Measurements from ENCODE around the gene NCF4. TPM values are rescaled to one million over a fixed set of nuclear protein-coding genes. Genes with fewer than 3 reads are reported as not detected.

NCF4 gene
- total RNA-seq, 1 experiment from 2014 or later, result not detected

DNA sequence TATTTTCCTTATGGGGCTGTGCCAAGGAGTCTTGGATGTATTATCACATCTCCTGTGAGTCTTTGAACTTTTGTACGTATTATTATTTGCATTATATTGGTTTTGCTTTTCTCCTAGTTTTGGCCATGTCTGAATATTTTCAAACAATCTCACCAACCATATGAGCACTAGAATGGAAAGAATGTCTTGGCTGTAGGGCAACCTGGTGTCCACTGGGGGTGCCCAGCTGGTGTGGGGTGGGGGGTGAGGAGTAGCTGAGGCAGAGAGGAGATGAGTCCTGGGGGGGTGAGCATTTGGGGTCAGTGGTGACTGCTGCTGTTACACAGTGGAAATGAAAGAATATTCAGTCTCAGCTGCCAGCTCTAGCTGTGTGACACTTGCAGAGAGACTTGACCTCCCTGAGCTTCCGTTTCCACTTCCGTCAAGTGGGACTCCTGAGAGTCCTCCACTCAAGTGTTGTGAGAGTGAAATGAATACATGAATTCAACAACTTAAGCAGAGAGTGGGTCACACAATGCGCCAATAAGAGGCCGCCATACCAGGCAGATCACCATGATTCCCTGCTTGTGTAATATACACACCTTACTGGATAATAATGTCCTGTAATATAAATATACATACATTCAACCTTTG lies 31.3 kb upstream of the NCF4 start:
- POLR2A ChIA-PET, result no interaction called here
- H3K36me3 ChIP-seq (ENCODE audit: control insufficient read depth, insufficient read depth, low read length), result no peaks in the 10 kb centered on the region
- intact Hi-C loops (cut with micrococcal nuclease; ENCODE audit: unreplicated experiment), result no loop called here
- no peaks in the 10 kb centered on the region for H3K9me3 ChIP-seq (ENCODE audit: control insufficient read depth, insufficient read depth, low read depth, low read length)
- TF ChIP-seq, protein P1, sequence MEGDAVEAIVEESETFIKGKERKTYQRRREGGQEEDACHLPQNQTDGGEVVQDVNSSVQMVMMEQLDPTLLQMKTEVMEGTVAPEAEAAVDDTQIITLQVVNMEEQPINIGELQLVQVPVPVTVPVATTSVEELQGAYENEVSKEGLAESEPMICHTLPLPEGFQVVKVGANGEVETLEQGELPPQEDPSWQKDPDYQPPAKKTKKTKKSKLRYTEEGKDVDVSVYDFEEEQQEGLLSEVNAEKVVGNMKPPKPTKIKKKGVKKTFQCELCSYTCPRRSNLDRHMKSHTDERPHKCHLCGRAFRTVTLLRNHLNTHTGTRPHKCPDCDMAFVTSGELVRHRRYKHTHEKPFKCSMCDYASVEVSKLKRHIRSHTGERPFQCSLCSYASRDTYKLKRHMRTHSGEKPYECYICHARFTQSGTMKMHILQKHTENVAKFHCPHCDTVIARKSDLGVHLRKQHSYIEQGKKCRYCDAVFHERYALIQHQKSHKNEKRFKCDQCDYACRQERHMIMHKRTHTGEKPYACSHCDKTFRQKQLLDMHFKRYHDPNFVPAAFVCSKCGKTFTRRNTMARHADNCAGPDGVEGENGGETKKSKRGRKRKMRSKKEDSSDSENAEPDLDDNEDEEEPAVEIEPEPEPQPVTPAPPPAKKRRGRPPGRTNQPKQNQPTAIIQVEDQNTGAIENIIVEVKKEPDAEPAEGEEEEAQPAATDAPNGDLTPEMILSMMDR (IDR thresholded peaks at IDR 0.05), result no peak
- TF ChIP-seq TCF7L2 (IDR thresholded peaks at IDR 0.05; ENCODE audit: low read depth, low read length), result no peak
- no peak for TF ChIP-seq POLR2AphosphoS5 (IDR thresholded peaks at IDR 0.05; ENCODE audit: low read depth, low read length)
- no peak for TF ChIP-seq SIN3A (IDR thresholded peaks at IDR 0.05; ENCODE audit: borderline replicate concordance, insufficient read depth, low read depth, low read length)
- TF ChIP-seq, protein P2, sequence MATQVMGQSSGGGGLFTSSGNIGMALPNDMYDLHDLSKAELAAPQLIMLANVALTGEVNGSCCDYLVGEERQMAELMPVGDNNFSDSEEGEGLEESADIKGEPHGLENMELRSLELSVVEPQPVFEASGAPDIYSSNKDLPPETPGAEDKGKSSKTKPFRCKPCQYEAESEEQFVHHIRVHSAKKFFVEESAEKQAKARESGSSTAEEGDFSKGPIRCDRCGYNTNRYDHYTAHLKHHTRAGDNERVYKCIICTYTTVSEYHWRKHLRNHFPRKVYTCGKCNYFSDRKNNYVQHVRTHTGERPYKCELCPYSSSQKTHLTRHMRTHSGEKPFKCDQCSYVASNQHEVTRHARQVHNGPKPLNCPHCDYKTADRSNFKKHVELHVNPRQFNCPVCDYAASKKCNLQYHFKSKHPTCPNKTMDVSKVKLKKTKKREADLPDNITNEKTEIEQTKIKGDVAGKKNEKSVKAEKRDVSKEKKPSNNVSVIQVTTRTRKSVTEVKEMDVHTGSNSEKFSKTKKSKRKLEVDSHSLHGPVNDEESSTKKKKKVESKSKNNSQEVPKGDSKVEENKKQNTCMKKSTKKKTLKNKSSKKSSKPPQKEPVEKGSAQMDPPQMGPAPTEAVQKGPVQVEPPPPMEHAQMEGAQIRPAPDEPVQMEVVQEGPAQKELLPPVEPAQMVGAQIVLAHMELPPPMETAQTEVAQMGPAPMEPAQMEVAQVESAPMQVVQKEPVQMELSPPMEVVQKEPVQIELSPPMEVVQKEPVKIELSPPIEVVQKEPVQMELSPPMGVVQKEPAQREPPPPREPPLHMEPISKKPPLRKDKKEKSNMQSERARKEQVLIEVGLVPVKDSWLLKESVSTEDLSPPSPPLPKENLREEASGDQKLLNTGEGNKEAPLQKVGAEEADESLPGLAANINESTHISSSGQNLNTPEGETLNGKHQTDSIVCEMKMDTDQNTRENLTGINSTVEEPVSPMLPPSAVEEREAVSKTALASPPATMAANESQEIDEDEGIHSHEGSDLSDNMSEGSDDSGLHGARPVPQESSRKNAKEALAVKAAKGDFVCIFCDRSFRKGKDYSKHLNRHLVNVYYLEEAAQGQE (IDR thresholded peaks at IDR 0.05; ENCODE audit: insufficient read depth in 1 of 2, low read depth in 2 of 2, low read length in 1 of 2), result no peak
- BruUV-seq (replicated peaks), result no TSS peak
- no peaks in the 10 kb centered on the region for H3K4me1 ChIP-seq (ENCODE audit: control insufficient read depth, insufficient read depth, low read length)
- no peak for DNase-seq (ENCODE audit: low read depth, low spot score)
- no peak overlapping the region for H3K4me3 ChIP-seq (ENCODE audit: low read depth in 2 of 2, low read length in 2 of 2)
- H3K27ac ChIP-seq (ENCODE audit: low read length), result no peak overlapping the region
- in situ Hi-C loops (cut with HindIII; ENCODE audit: low pct_unique_long_range_greater_than_20kb, low sequenced_read_pairs), result no loop called here
- no peak for ATAC-seq
- CTCF ChIA-PET, result no interaction called here
- H3K27me3 ChIP-seq (ENCODE audit: control insufficient read depth, insufficient read depth, low read length), result no peaks in the 10 kb centered on the region

DNA sequence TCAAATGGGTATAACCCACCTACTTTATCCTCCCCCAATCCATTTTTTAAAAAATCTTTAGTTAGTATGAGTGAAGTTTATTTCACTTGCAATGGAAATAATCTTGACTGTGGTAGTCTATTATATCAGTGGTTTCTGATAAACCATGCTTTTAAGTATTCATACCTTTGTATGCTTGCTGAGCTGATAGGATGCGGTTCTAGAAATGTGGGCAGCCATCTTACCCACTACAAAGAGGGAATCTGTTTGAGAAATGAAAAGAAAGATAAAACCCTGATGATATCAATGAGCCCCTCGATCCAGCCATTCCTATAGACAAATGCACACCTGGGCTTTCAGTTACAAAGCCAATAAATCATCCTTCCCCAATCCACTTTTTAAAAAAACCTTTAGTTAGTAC lies 30.2 kb upstream of the NCF4 start:
- ATAC-seq, result no peak
- TF ChIP-seq TCF7L2 (IDR thresholded peaks at IDR 0.05; ENCODE audit: low read depth, low read length) (no peak), POLR2AphosphoS5 (IDR thresholded peaks at IDR 0.05; ENCODE audit: low read depth, low read length) (no peak), SIN3A (IDR thresholded peaks at IDR 0.05; ENCODE audit: borderline replicate concordance, insufficient read depth, low read depth, low read length) (no peak)
- TF ChIP-seq, protein P1 (IDR thresholded peaks at IDR 0.05), result no peak
- TF ChIP-seq, protein P2 (IDR thresholded peaks at IDR 0.05; ENCODE audit: insufficient read depth in 1 of 2, low read depth in 2 of 2, low read length in 1 of 2), result no peak
- no peaks in the 10 kb centered on the region for H3K36me3 ChIP-seq (ENCODE audit: control insufficient read depth, insufficient read depth, low read length)
- CTCF ChIA-PET, result no interaction called here
- no peak overlapping the region for H3K4me3 ChIP-seq (ENCODE audit: low read depth in 2 of 2, low read length in 2 of 2)
- in situ Hi-C loops (cut with HindIII; ENCODE audit: low pct_unique_long_range_greater_than_20kb, low sequenced_read_pairs), result no loop called here
- BruUV-seq (replicated peaks), result no TSS peak
- no peaks in the 10 kb centered on the region for H3K4me1 ChIP-seq (ENCODE audit: control insufficient read depth, insufficient read depth, low read length)
- H3K9me3 ChIP-seq (ENCODE audit: control insufficient read depth, insufficient read depth, low read depth, low read length), result no peaks in the 10 kb centered on the region
- H3K27ac ChIP-seq (ENCODE audit: low read length), result no peak overlapping the region
- intact Hi-C loops (cut with micrococcal nuclease; ENCODE audit: unreplicated experiment), result no loop called here
- H3K27me3 ChIP-seq (ENCODE audit: control insufficient read depth, insufficient read depth, low read length), result no peaks in the 10 kb centered on the region
- DNase-seq (ENCODE audit: low read depth, low spot score), result no peak
- POLR2A ChIA-PET, result no interaction called here

Measured in Panc1 (cell line).